Neural progenitor cell (in vitro differentiated cells): ENCODE measurements around the gene MLKL.

ENCODE experiments used
- EZH2phosphoT487 ChIP-seq: fragments of 200-600 bp; sonication (generic); IDR thresholded peaks from 2 replicates; pipeline ENCODE4 v1.6.1; 2017; ENCODE audit warnings: antibody characterized with exemption
- TF ChIP-seq, protein P1 (sequence below): fragments of 200-600 bp; sonication (generic); IDR thresholded peaks from 2 replicates; pipeline ENCODE4 v1.5.1; 2017; ENCODE audit warnings: antibody characterized with exemption, mild to moderate bottlenecking

DNA sequence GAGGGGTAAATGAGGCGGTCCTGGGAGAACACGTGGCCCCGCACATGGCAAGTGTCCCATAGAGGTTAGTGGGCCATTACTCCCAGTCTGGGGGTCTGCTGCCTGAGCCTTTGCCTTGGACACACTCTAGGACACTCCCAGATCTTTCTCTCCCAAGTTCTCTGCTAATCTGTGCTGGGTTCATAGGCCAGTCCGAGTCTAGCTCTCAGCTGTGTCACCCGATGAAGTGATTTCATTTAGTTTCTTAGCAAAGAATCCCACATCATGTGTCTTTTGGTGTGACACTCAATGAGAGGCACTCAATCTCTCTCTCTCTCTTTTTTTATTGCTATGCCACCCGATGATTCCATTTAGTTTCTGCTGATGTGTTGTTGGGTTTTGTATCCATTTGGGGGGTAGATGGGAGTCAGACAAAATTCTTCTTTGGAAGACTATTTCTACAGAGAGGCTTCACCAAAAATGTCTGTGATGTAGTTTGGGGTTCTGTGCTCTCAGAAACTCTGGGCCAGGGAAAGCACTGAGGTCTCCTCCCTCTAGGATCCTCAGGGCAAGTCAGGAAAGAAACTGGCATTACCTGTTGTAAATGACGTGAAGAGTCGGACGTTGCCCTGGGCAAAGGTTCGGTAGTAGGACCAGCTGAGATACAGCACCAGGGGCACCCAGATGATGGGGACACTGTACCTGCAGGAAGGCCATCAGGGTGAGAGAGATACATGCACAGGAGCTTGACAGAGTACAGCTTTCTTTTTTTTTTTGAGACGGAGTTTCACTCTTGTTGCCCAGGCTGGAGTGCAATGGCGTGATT lies 25.2 kb upstream of the MLKL start:
- no peak for TF ChIP-seq EZH2phosphoT487
- TF ChIP-seq, protein P1, sequence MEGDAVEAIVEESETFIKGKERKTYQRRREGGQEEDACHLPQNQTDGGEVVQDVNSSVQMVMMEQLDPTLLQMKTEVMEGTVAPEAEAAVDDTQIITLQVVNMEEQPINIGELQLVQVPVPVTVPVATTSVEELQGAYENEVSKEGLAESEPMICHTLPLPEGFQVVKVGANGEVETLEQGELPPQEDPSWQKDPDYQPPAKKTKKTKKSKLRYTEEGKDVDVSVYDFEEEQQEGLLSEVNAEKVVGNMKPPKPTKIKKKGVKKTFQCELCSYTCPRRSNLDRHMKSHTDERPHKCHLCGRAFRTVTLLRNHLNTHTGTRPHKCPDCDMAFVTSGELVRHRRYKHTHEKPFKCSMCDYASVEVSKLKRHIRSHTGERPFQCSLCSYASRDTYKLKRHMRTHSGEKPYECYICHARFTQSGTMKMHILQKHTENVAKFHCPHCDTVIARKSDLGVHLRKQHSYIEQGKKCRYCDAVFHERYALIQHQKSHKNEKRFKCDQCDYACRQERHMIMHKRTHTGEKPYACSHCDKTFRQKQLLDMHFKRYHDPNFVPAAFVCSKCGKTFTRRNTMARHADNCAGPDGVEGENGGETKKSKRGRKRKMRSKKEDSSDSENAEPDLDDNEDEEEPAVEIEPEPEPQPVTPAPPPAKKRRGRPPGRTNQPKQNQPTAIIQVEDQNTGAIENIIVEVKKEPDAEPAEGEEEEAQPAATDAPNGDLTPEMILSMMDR = no peak
